Measurements from ENCODE around the gene VARS1.
"Not testable (repeated sequence)": the region's sequence is repeated elsewhere in the genome, so short reads cannot be mapped to it uniquely, and the experiment has no call there.

The VARS1 gene

DNA sequence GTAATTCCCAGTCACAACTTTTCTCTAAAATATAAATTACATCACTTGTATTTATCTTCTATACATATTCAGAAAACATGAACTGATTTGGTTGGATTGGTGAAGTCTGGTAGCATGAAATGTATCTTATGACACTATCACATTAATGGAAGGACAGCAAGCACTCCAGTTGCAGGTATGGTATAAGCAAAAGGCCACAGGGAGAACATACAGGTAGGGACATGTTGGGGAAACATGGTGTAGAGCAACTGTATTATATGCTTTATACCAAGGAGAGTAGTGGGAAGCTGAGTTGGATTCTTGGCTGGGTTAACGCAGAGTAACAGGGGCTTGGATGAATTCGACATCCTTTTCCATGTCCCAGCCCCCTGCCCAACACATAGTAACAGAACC is 1.4 kb upstream of the VARS1 start:
- peaks cover 9% of the 10 kb centered on the region for H3K36me3 Mint-ChIP-seq (ENCODE audit: insufficient read depth)
- DNase-seq (ENCODE audit: low spot score in 2 of 2) (no peak), ATAC-seq (replicated peaks; ENCODE audit: extremely low read depth, poor library complexity, severe bottlenecking) (no peak)
- no peaks in the 10 kb centered on the region for H3K27me3 Mint-ChIP-seq
- H3K4me1 Mint-ChIP-seq, result peaks cover 37% of the 10 kb centered on the region
- peak overlapping the region; percentile 57 for H3K4me3 Mint-ChIP-seq
- no peaks in the 10 kb centered on the region for H3K9me3 Mint-ChIP-seq
- H3K27ac Mint-ChIP-seq (ENCODE audit: low read depth), result peak overlapping the region; percentile 98

DNA sequence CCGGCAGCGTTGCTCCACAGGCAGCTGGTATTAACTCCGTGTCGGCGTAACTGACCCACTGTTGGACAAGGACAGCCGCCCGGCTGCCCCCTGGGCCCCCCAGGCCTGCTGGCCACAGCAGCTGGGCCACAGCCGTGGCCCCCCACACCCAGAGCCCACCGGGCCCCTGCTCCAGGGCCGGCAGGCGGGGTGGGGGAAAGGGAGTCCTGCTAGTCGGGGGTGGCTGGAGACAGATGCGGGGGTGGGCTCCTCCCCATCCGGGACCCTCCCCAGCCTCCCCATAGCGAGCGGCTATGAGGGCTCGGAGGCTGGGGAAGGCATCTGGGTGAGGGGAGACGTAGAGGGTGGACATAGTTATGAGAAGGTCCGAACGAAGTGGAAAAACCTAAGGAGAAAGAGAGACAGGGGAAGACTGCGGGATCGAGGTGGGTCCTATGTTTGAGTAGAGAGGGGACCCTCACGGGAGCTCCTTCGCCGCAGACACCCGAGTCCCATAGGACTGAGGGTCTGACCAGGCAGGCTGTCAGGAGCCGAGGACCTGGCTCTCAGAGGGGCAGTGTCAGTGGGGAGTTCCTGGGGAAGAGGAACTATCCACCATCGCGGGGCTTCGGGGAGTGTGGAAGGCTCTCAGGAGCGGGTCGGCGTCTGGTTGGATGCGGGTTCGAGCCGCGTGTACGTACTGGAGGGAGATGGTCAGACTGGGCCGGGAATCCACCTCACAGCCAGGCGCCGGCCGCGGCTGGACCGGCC is 511 bp downstream of the VARS1 start:
- peak overlapping the region; percentile 98 for H3K4me3 Mint-ChIP-seq
- H3K36me3 Mint-ChIP-seq (ENCODE audit: insufficient read depth), result peaks cover 12% of the 10 kb centered on the region
- H3K27ac Mint-ChIP-seq (ENCODE audit: low read depth), result peak overlapping the region; percentile 98
- H3K4me1 Mint-ChIP-seq, result peaks cover 42% of the 10 kb centered on the region
- DNase-seq (ENCODE audit: low spot score in 2 of 2) (no peak), ATAC-seq (replicated peaks; ENCODE audit: extremely low read depth, poor library complexity, severe bottlenecking) (peak; percentile 8)
- no peaks in the 10 kb centered on the region for H3K9me3 Mint-ChIP-seq
- H3K27me3 Mint-ChIP-seq, result no peaks in the 10 kb centered on the region

DNA sequence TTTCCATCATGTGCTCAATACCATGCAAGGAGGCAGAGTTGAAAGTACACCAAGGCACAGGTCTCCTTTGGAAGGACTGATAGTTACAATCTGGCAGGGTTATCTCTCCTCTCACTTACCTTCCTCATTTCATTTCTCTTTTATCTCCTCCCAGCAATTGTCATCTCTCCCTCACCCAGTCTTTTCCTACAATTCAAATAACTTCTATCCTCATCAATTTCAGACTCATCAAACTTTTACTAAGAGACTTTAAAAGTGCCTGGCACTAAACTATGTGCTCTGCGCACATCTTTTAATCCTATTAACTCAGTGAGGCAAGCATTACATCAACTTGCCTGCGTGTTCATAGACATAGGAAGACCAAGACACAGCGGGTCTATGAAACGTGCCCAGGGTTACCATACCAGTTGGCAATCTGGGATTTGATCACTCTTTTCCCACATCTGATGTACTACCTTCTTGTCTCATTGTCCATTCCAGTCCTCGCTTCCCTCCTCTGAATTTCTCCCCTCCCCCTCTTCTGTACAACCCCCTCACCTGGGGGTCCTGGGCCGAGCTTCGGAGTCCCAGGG is 1.2 kb downstream of the VARS1 start:
- DNase-seq (ENCODE audit: low spot score in 2 of 2) (no peak), ATAC-seq (replicated peaks; ENCODE audit: extremely low read depth, poor library complexity, severe bottlenecking) (no peak)
- peaks cover 16% of the 10 kb centered on the region for H3K36me3 Mint-ChIP-seq (ENCODE audit: insufficient read depth)
- no peaks in the 10 kb centered on the region for H3K27me3 Mint-ChIP-seq
- H3K27ac Mint-ChIP-seq (ENCODE audit: low read depth), result peak overlapping the region; percentile 98
- H3K9me3 Mint-ChIP-seq, result no peaks in the 10 kb centered on the region
- H3K4me3 Mint-ChIP-seq, result peak overlapping the region; percentile 98
- H3K4me1 Mint-ChIP-seq, result peaks cover 42% of the 10 kb centered on the region

DNA sequence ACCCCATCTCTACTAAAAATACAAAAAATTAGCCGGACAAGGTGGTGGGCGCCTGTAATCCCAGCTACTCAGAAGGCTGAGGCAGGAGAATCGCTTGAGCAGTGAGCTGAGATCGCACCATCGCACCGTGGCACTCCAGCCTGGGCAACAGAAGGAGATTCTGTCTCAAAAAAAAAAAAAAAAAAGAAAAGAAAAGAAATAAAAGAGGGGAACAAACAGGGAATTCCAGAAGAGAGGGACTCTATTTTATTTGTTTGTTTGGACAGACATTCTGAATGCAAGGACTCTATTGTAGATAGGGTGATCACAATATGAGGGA is 1.7 kb downstream of the VARS1 start:
- not testable (repeated sequence) for DNase-seq (ENCODE audit: low spot score in 2 of 2); H3K27me3 Mint-ChIP-seq; H3K9me3 Mint-ChIP-seq; ATAC-seq (replicated peaks; ENCODE audit: extremely low read depth, poor library complexity, severe bottlenecking)
- H3K4me1 Mint-ChIP-seq, result peaks cover 42% of the 10 kb centered on the region
- peak overlapping the region; percentile 98 for H3K4me3 Mint-ChIP-seq
- peak overlapping the region; percentile 98 for H3K27ac Mint-ChIP-seq (ENCODE audit: low read depth)
- peaks cover 16% of the 10 kb centered on the region for H3K36me3 Mint-ChIP-seq (ENCODE audit: insufficient read depth)

DNA sequence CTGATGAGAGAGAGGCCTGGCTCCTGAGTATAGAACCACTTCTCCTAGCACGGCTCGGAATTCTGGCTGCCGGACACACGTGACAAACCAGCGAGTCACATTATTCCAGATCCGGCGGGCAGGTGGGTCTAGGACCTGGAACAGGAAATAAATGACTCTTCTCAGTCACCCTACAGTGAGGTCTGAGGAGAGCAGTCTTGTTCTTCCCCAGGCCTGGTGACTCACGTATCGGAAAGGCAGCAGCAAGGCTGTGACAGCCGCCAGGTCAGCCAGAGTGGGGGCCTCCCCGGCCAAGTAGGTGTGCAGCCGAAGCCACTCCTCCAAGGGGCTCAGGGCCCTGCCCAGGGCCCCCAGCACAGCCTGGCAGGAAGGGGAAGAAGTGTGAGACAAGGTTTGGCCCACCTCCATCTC is 2.8 kb downstream of the VARS1 start:
- no peak for ATAC-seq (replicated peaks; ENCODE audit: extremely low read depth, poor library complexity, severe bottlenecking)
- Mint-ChIP-seq H3K27me3 (no peaks in the 10 kb centered on the region), H3K27ac (ENCODE audit: low read depth) (peak overlapping the region; percentile 98), H3K4me3 (no peak overlapping the region), H3K9me3 (no peaks in the 10 kb centered on the region), H3K4me1 (peaks cover 35% of the 10 kb centered on the region), H3K36me3 (ENCODE audit: insufficient read depth) (peaks cover 13% of the 10 kb centered on the region)
- DNase-seq (ENCODE audit: low spot score in 2 of 2), result no peak

DNA sequence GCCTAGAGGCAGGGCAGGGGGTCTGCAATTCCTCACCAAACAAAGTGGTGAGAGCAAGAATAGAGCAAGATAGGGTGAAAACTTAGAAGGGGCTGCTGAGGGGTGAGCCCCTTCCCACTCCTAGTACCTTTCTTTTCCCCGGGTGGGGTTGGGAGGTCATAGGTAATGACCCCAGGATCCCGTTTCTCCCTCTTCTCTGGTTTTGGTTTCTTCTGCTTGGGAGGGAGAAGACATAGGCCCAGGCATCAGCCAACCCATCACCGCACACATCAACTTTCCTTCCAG is 3.5 kb downstream of the VARS1 start:
- Mint-ChIP-seq H3K9me3 (no peaks in the 10 kb centered on the region), H3K36me3 (ENCODE audit: insufficient read depth) (peaks cover 13% of the 10 kb centered on the region), H3K4me1 (peaks cover 28% of the 10 kb centered on the region), H3K27ac (ENCODE audit: low read depth) (peak overlapping the region; percentile 13), H3K27me3 (no peaks in the 10 kb centered on the region), H3K4me3 (no peak overlapping the region)
- ATAC-seq (replicated peaks; ENCODE audit: extremely low read depth, poor library complexity, severe bottlenecking) (no peak), DNase-seq (ENCODE audit: low spot score in 2 of 2) (no peak)

DNA sequence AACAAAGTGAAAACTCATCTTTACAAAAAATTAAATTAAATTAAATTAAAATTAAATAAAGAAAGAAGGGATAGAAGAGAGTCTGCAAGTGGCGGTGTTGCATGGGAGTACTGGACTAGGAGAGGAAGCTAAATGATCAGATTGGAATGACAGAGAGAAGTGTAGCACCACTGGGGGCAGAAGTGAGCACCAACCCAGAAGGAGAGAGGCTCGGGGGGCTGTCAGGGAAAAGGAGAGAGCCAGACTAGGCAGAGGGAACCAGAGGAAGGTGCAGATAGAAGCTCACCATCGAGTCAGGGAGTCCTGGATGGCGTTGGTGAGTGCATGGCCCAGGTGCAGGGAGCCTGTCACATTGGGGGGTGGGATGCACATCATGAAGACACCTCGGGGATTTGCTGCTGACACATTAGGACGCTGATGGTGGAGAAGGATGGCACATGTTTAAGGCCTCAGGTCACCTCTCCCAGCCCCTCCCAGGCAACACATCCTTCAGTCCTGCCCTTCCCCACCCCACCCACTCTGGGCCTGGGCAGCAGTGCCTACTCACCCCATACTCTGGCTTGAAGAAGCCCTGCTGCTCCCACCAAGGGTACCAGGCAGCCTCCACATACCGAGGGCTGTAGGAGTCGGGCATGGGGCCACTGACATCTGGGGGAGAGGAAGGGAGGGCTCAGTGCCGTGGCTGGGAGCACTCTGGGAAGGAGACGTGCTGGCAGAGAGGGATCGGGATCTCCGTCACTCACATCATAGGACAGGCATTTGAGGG is 4.0 kb downstream of the VARS1 start:
- H3K27me3 Mint-ChIP-seq, result no peaks in the 10 kb centered on the region
- H3K36me3 Mint-ChIP-seq (ENCODE audit: insufficient read depth), result peaks cover 13% of the 10 kb centered on the region
- peak overlapping the region; percentile 13 for H3K27ac Mint-ChIP-seq (ENCODE audit: low read depth)
- H3K4me3 Mint-ChIP-seq, result no peak overlapping the region
- H3K9me3 Mint-ChIP-seq, result no peaks in the 10 kb centered on the region
- no peak for ATAC-seq (replicated peaks; ENCODE audit: extremely low read depth, poor library complexity, severe bottlenecking)
- DNase-seq (ENCODE audit: low spot score in 2 of 2), result no peak
- peaks cover 24% of the 10 kb centered on the region for H3K4me1 Mint-ChIP-seq

DNA sequence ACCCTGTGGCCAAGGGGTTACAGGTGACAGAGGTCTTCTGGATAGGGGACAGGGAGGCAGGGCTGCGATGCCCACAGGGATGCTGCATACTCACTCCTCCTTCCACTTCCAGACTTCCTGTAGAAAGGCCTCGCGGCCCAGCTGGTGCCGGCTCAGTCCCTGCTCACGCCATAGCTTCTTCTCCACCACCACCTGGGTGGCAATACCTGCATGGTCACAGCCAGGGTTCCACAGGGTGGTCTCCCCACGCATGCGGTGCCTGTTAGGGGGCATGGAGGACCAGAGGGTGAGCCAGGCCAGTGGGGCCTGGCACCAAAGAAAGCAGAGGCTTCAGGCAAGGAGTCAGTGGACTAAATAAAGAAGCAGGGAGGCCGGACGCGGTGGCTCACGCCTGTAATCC is 10.1 kb downstream of the VARS1 start:
- peaks cover 17% of the 10 kb centered on the region for H3K36me3 Mint-ChIP-seq (ENCODE audit: insufficient read depth)
- H3K27me3 Mint-ChIP-seq, result no peaks in the 10 kb centered on the region
- no peak for DNase-seq (ENCODE audit: low spot score in 2 of 2)
- H3K4me1 Mint-ChIP-seq, result peaks cover 1% of the 10 kb centered on the region
- no peak overlapping the region for H3K27ac Mint-ChIP-seq (ENCODE audit: low read depth)
- no peak overlapping the region for H3K4me3 Mint-ChIP-seq
- ATAC-seq (replicated peaks; ENCODE audit: extremely low read depth, poor library complexity, severe bottlenecking), result no peak
- no peaks in the 10 kb centered on the region for H3K9me3 Mint-ChIP-seq

DNA sequence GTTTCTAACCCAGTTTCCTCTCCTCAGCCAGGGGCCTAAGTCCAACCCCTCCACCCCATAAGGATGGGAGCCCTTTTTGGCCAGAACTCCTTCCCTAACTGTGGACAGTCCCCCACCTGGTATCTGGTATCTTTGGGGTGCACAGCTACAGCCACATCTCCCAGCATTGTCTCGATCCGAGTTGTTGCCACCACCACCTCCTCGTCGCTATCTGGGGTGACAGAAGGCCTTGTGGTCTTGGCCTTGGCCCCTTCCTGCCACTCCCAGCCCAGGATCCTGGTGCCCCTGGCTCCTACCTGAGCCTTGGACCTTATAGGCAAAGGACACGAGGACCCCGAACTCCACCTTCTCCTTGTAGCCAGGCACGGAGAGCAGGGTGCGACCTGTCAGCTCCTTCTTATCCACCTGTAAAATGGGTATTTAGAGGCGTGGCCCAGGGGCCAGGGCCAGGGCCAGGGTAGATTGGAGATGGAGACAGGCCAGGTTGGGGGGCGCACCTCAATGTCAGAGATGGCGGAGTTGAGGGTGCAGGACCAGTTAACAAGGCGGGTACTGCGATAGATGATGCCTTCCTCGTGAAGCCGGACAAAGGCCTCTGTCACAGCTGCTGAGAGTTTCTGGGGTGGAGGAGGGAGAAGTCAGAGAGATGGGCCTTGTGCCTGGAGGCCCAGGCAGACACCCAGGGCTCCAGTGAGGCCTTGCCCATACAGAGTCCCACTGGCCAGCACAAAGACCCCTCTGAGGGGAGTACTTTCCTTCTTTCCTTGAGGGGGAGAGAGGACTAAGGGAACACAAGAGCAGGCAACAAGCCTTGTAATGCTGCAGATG is 11.2 kb downstream of the VARS1 start:
- Mint-ChIP-seq H3K9me3 (no peaks in the 10 kb centered on the region), H3K27me3 (no peaks in the 10 kb centered on the region), H3K36me3 (ENCODE audit: insufficient read depth) (peaks cover 15% of the 10 kb centered on the region), H3K4me3 (no peak overlapping the region), H3K27ac (ENCODE audit: low read depth) (no peak overlapping the region), H3K4me1 (no peaks in the 10 kb centered on the region)
- no peak for ATAC-seq (replicated peaks; ENCODE audit: extremely low read depth, poor library complexity, severe bottlenecking)
- no peak for DNase-seq (ENCODE audit: low spot score in 2 of 2)

DNA sequence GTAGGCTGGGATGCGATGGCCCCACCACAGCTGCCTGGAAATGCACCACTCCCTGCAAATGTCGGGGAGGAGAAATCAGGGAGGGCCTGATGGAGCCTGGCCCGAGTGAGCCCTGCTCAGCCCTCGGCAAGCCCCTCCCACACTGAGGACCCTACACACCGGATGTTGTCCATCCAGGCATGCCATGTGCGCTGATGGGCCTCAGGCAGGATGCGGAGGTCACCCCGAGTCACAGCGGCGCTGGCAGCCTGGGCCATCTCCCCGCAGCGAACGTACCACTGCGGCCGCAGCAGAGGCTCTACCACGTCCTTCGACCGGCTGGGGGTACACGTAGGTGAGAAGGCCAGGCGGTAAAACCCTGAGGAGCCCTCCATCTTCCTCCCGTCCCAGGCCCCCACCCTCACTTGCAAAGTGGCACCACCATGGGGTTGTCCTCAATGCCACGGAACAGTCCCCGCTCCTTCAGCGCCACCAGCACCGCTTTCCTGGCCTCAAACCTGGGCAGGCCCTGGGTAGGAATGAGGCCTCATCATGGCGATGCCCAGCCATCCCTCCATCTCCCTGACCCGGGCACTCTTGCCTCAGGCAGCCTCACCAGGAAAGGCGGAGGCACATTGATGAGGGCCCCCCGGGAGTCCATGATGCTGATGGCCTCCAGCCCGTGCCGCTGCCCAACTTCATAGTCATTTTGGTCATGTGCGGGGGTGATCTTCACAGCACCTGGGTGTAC is 13.3 kb downstream of the VARS1 start:
- Mint-ChIP-seq H3K36me3 (ENCODE audit: insufficient read depth) (peaks cover 19% of the 10 kb centered on the region), H3K4me1 (peaks cover 6% of the 10 kb centered on the region), H3K27ac (ENCODE audit: low read depth) (no peak overlapping the region), H3K4me3 (no peak overlapping the region), H3K9me3 (no peaks in the 10 kb centered on the region), H3K27me3 (no peaks in the 10 kb centered on the region)
- ATAC-seq (replicated peaks; ENCODE audit: extremely low read depth, poor library complexity, severe bottlenecking), result no peak
- DNase-seq (ENCODE audit: low spot score in 2 of 2), result no peak

DNA sequence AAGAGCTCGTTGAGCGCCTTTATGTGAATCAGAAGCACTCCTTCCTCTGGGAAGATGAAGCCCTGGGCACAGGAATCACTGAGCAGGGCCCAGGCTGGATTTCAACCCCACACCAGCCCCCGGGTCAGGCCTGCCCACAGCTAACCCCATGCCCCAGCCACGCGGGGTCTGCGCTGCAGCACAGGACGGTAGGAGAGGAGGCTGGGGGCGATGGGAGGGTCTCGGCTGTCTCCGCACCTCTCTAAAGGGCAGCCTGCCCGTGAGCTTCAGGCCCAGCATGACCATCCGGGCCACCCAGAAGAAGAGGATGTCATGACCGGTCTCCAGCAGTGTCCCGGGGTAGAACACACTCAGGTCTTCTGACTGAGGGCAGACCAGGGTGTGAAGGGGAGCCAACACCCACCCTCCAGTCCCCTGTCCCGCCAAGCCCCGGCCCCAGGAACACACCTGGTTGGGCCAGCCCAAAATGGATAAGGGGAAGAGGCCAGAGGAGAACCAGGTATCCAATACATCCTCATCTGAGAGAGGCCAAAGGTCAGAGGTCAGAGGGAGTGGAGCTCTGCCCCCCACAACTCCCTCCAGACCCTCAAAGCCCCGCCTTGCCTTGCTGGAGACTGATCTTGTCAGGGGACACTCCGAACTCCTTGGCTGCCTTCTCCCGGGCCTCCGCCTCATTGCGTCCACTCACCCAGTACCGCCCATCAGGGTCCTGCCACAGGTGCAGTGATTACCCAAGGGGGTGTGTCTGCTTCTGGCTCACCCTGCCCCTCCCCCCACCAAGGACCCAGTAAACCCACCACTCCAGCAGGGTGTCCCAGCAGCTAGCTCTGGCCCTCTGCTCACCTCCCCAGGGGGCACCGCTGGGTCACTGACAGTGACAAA is 14.1 kb downstream of the VARS1 start:
- no peak overlapping the region for H3K4me3 Mint-ChIP-seq
- peaks cover 19% of the 10 kb centered on the region for H3K36me3 Mint-ChIP-seq (ENCODE audit: insufficient read depth)
- peak overlapping the region; percentile 60 for H3K27ac Mint-ChIP-seq (ENCODE audit: low read depth)
- no peaks in the 10 kb centered on the region for H3K9me3 Mint-ChIP-seq
- DNase-seq (ENCODE audit: low spot score in 2 of 2), result no peak
- H3K4me1 Mint-ChIP-seq, result peaks cover 14% of the 10 kb centered on the region
- ATAC-seq (replicated peaks; ENCODE audit: extremely low read depth, poor library complexity, severe bottlenecking), result no peak
- no peaks in the 10 kb centered on the region for H3K27me3 Mint-ChIP-seq

Data from central memory CD8-positive, alpha-beta T cell (primary cell).